LNCaP clone FGC (cell line): ENCODE measurements around the gene ZNF331.

Experiments used
- DNase-seq: peaks from one replicate; pipeline ENCODE4 v3.0.0-alpha.2; 2011; ENCODE audit warnings: low read depth
- H3K4me3 ChIP-seq: 2 replicates; pipeline ENCODE4 v1.5.1; 2011; ENCODE audit warnings: mild to moderate bottlenecking, low read depth, low read length, control low read depth
- TF ChIP-seq, protein P1 (sequence below): IDR thresholded peaks from 2 replicates; pipeline ENCODE4 v1.5.1; 2012; ENCODE audit warnings: mild to moderate bottlenecking; ENCODE audit not compliant: control insufficient read depth, insufficient read depth; ENCODE audit errors: extremely low read depth

ZNF331 gene

GRCh38 chr19:53518121-53518520 lies 19.8 kb upstream of the ZNF331 start:
- TF ChIP-seq, protein P1, sequence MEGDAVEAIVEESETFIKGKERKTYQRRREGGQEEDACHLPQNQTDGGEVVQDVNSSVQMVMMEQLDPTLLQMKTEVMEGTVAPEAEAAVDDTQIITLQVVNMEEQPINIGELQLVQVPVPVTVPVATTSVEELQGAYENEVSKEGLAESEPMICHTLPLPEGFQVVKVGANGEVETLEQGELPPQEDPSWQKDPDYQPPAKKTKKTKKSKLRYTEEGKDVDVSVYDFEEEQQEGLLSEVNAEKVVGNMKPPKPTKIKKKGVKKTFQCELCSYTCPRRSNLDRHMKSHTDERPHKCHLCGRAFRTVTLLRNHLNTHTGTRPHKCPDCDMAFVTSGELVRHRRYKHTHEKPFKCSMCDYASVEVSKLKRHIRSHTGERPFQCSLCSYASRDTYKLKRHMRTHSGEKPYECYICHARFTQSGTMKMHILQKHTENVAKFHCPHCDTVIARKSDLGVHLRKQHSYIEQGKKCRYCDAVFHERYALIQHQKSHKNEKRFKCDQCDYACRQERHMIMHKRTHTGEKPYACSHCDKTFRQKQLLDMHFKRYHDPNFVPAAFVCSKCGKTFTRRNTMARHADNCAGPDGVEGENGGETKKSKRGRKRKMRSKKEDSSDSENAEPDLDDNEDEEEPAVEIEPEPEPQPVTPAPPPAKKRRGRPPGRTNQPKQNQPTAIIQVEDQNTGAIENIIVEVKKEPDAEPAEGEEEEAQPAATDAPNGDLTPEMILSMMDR: no peak
- no peak overlapping the region for H3K4me3 ChIP-seq
- no peak for DNase-seq

DNA sequence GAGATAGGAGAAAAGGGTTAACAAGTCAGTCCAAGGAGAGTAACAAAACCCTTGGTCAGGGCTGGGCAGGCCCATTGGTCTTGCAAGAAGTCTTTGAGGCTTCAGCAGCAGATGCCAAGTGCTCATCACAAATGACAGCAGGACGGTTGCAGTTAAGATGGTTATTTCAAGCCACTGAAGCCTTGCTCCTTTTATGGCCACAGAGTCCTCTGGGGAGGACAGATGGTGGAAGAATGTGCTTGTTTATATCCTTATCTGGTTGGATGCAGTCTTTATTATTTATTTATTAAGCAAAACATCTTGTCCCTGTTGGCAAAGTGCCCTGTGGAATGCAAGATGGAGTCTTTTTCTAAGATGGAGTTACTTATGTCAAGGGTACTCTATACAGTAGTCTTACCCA lies 19.2 kb upstream of the ZNF331 start:
- DNase-seq: no peak
- TF ChIP-seq, protein P1: no peak
- H3K4me3 ChIP-seq: no peak overlapping the region

DNA sequence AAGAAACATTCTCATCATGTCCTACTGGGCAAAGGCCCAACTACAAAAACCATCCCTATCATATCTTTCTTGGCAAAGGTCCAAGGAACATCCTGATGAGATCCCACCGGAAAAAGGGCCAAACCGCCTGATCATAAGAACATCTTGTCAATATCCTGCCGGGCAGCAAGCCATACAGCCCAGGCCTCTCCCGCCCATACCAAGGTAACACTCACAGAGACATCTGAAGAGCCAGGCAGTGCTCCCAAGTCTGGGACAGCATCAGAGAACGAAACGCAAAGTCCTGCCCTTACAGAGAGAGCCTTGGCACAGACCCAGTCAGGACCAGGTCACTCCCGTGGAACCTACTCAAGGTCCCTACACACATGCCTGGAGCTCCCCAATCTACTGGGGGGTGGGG lies 18.5 kb upstream of the ZNF331 start:
- no peak for DNase-seq
- no peak overlapping the region for H3K4me3 ChIP-seq
- TF ChIP-seq, protein P1: no peak

GRCh38 chr19:53520163-53520546 lies 17.8 kb upstream of the ZNF331 start:
- TF ChIP-seq, protein P1: no peak
- peak overlapping the region; percentile 92 for H3K4me3 ChIP-seq
- DNase-seq: no peak

- H3K4me3 ChIP-seq: peak overlapping the region; percentile 92
- DNase-seq: peak; percentile 97
- TF ChIP-seq, protein P1: no peak
These were observed 17.2 kb upstream of the ZNF331 start for GRCh38 chr19:53520547-53521372.

DNA sequence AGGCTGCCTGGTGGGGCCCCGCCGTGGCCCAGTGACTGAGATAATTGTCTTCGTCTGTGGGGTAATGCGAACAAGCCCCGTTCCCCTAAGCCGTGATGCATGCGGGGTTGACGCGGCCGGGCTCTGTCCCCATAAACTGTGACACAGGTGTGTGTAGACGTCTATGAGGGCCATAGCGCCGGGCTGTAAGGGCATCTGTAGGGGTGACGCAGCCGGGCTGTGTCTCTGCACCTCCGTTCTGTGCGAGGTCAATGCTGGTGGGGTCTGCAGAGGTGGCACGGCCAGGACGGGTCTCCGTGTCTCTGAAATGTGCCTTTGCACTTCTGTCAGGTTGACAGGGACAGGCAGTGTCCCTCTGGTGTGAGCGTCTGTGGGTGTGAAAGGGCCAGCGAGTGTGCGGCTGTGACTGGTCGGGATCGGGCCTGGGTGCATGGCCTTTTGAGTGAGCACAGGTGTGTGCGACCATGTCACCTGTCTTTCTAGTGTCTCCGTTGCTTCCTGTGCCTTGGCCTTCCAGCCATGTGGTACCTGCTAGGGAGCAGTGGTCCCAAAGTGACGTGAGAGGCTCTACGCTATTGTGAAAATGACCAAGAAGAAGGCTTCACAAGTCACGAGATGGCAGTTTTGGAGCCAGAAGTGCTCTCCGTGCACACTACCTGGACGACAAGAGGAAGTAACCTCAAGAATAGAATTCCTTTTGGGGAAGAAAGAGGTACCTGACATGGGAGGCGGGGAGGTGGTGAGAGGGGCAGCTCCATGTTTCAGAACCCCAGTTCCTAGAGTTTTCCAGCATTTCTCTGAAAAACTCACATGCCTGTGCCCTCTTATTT lies 16.4 kb upstream of the ZNF331 start:
- TF ChIP-seq, protein P1: no peak
- DNase-seq: no peak
- H3K4me3 ChIP-seq: peak overlapping the region; percentile 92
